ENCODE data around the gene ANAPC2. TPM values are rescaled to one million over a fixed set of nuclear protein-coding genes. Genes with fewer than 3 reads are reported as not detected.

The ANAPC2 gene
- total RNA-seq, 1 donor from 2014 or later: 58.2 TPM

GRCh38 chr9:137180491-137180890, 7.9 kb downstream of the ANAPC2 start:
- no peaks in the 10 kb centered on the region for H3K9me3 ChIP-seq
- intact Hi-C loops (cut with DNase I): no loop called here
- TF ChIP-seq CTCF (IDR thresholded peaks at IDR 0.05): no peak
- H3K4me3 ChIP-seq: no peak overlapping the region
- DNase-seq (no peak), ATAC-seq (no peak)
- peaks cover 7% of the 10 kb centered on the region for H3K4me1 ChIP-seq
- H3K36me3 ChIP-seq: peaks cover 78% of the 10 kb centered on the region
- no peak overlapping the region for H3K27ac ChIP-seq
- H3K27me3 ChIP-seq (ENCODE audit: low read depth): no peaks in the 10 kb centered on the region

DNA sequence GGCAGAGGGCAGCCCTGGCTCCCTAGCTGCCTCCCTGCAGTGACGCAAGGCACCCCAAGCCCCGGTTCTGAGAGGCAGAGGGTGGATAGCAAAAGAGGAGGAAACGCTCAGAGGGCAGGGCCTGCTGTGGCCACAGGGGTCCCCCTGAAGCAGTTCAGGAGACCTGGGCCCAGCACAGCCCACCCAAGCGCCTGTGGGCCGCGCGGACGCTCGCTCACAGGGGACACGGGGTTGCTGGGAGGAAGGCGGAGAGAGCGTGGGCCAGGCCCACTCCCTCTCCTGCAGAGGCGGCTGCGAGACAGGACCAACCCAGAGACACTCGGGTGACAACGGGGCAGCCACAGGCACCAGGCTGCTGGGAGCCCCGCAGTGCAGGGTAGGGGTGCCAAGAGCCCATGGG, 8.6 kb downstream of the ANAPC2 start:
- DNase-seq (no peak), ATAC-seq (no peak)
- Histone ChIP-seq H3K9me3 (no peaks in the 10 kb centered on the region), H3K36me3 (peaks cover 70% of the 10 kb centered on the region), H3K27me3 (ENCODE audit: low read depth) (no peaks in the 10 kb centered on the region), H3K4me3 (no peak overlapping the region), H3K4me1 (peaks cover 6% of the 10 kb centered on the region), H3K27ac (no peak overlapping the region)
- intact Hi-C loops (cut with DNase I): no loop called here
- TF ChIP-seq CTCF (IDR thresholded peaks at IDR 0.05): no peak

- TF ChIP-seq CTCF (IDR thresholded peaks at IDR 0.05): no peak
- intact Hi-C loops (cut with DNase I): no loop called here
- no peaks in the 10 kb centered on the region for H3K27me3 ChIP-seq (ENCODE audit: low read depth)
- ATAC-seq (no peak), DNase-seq (no peak)
- H3K27ac ChIP-seq: no peak overlapping the region
- peaks cover 6% of the 10 kb centered on the region for H3K4me1 ChIP-seq
- H3K4me3 ChIP-seq: no peak overlapping the region
- H3K9me3 ChIP-seq: no peaks in the 10 kb centered on the region
- peaks cover 69% of the 10 kb centered on the region for H3K36me3 ChIP-seq
Measured at GRCh38 chr9:137178939-137179630, 9.3 kb downstream of the ANAPC2 start.

- Histone ChIP-seq H3K27me3 (ENCODE audit: low read depth) (no peaks in the 10 kb centered on the region), H3K36me3 (peaks cover 62% of the 10 kb centered on the region)
Measured at GRCh38 chr9:137178201-137178938, 10.0 kb downstream of the ANAPC2 start.

More at GRCh38 chr9:137178201-137178938, 10.0 kb downstream of the ANAPC2 start:
- Histone ChIP-seq H3K9me3 (no peaks in the 10 kb centered on the region), H3K27ac (no peak overlapping the region), H3K4me3 (no peak overlapping the region), H3K4me1 (peaks cover 6% of the 10 kb centered on the region)
- ATAC-seq: no peak
- no peak for TF ChIP-seq CTCF (IDR thresholded peaks at IDR 0.05)
- intact Hi-C loops (cut with DNase I): no loop called here
- no peak for DNase-seq
